HepG2 (cell line): ENCODE results near the gene CRAMP1. TPM values are rescaled to one million over a fixed set of nuclear protein-coding genes. Genes with fewer than 3 reads are reported as not detected.
A peak's percentile ranks its signal among the peaks of the same experiment; 100 is the strongest.

ENCODE experiments used
- GLI4 ChIP-seq: sonication (generic); formaldehyde crosslinking; IDR thresholded peaks from 2 replicates; pipeline ENCODE4 v1.5.1; 2020; ENCODE audit warnings: missing genetic modification reagents, mild to moderate bottlenecking, moderate library complexity, borderline replicate concordance
- KAT7 ChIP-seq: IDR thresholded peaks from 2 replicates; pipeline ENCODE4 v1.6.1; 2018; ENCODE audit warnings: borderline replicate concordance, missing compliant biosample characterization
- MIXL1 ChIP-seq: IDR thresholded peaks from 2 replicates; pipeline ENCODE4 v1.6.1; 2016
- MXD1 ChIP-seq: sonication (generic); formaldehyde crosslinking; IDR thresholded peaks from 2 replicates; pipeline ENCODE4 v1.4.0; 2020; ENCODE audit warnings: mild to moderate bottlenecking, missing genetic modification reagents
- RBM22 ChIP-seq: fragments of 200-400 bp; formaldehyde crosslinking; optimal IDR thresholded peaks from 2 replicates; pipeline ENCODE3; 2017; ENCODE audit warnings: mild to moderate bottlenecking, low read length, moderate library complexity
- YY1 ChIP-seq: IDR thresholded peaks from 2 replicates; pipeline ENCODE4 v1.6.1; 2011; ENCODE audit warnings: low read length, low read depth, moderate library complexity, mild to moderate bottlenecking; ENCODE audit not compliant: insufficient read depth, insufficient replicate concordance
- ZBTB2 ChIP-seq: sonication (generic); formaldehyde crosslinking; IDR thresholded peaks from 2 replicates; pipeline ENCODE4 v1.8.0; 2022; ENCODE audit warnings: low read depth, missing genetic modification reagents
- ZBTB7A ChIP-seq: sonication (generic); formaldehyde crosslinking; IDR thresholded peaks from 2 replicates; pipeline ENCODE4 v1.8.0; 2022; ENCODE audit warnings: mild to moderate bottlenecking, missing genetic modification reagents
- ZGPAT ChIP-seq: IDR thresholded peaks from 2 replicates; pipeline ENCODE4 v1.6.1; 2016; ENCODE audit warnings: mild to moderate bottlenecking
- ZNF260 ChIP-seq: sonication (generic); formaldehyde crosslinking; IDR thresholded peaks from 2 replicates; pipeline ENCODE4 v1.4.0; 2020; ENCODE audit warnings: missing genetic modification reagents, low read depth, mild to moderate bottlenecking, borderline replicate concordance
- ZNF331 ChIP-seq: sonication (generic); formaldehyde crosslinking; IDR thresholded peaks from 2 replicates; pipeline ENCODE4 v1.4.0; 2020; ENCODE audit warnings: missing genetic modification reagents
- ZNF354B ChIP-seq: sonication (generic); formaldehyde crosslinking; IDR thresholded peaks from 2 replicates; pipeline ENCODE4 v1.8.0; 2022; ENCODE audit warnings: mild to moderate bottlenecking, missing genetic modification reagents
- ZNF558 ChIP-seq: sonication (generic); formaldehyde crosslinking; IDR thresholded peaks from 2 replicates; pipeline ENCODE4 v1.9.0; 2022; ENCODE audit warnings: mild to moderate bottlenecking, missing genetic modification reagents, borderline replicate concordance
- ZNF577 ChIP-seq: sonication (generic); formaldehyde crosslinking; IDR thresholded peaks from 2 replicates; pipeline ENCODE4 v1.4.0; 2020; ENCODE audit warnings: mild to moderate bottlenecking, low read depth, missing genetic modification reagents, borderline replicate concordance
- ZNF605 ChIP-seq: sonication (generic); formaldehyde crosslinking; IDR thresholded peaks from 2 replicates; pipeline ENCODE4 v1.8.0; 2022; ENCODE audit warnings: mild to moderate bottlenecking, missing genetic modification reagents
- ZNF639 ChIP-seq: conservative IDR thresholded peaks from 2 replicates; pipeline ENCODE4 v1.6.1; 2018; ENCODE audit warnings: missing genetic modification reagents
- ZSCAN21 ChIP-seq: sonication (generic); formaldehyde crosslinking; IDR thresholded peaks from 2 replicates; pipeline ENCODE4 v1.8.0; 2022; ENCODE audit warnings: mild to moderate bottlenecking, missing genetic modification reagents, moderate library complexity, borderline replicate concordance
- ZSCAN9 ChIP-seq: IDR thresholded peaks from 2 replicates; pipeline ENCODE4 v1.6.1; 2016; ENCODE audit warnings: borderline replicate concordance
- polyA plus RNA-seq, 8 experiments: library from polyadenylated mRNA; depleted of rRNA in 3 of 8; stranded (reverse) in 7 of 8; unstranded in 1 of 8; fragments of >200 nt; fragmentation: Illumina TruSeq in 4 of 8; extraction: Trizol in 4 of 8; gene quantifications; 2 replicates each; pipeline versions ENCODE4 v1.2.1 to v1.2.3, GENCODE V29; 2011 to 2016; ENCODE audit warnings: low read depth in 4 of 8, missing spikeins in 1 of 8, mixed read lengths in 1 of 8; ENCODE audit not compliant: insufficient read depth in 1 of 8
- total RNA-seq, 5 experiments: library from RNA; depleted of rRNA; stranded (reverse); fragments of >200 nt; fragmentation: Illumina TruSeq; extraction: Trizol; gene quantifications; 2 replicates each; pipeline ENCODE4 v1.2.3, GENCODE V29; 2016; ENCODE audit warnings: low read depth in 1 of 5
- TF ChIP-seq, protein P1 (sequence below): sonication (generic); formaldehyde crosslinking; IDR thresholded peaks from 2 replicates; pipeline ENCODE4 v1.4.0; 2020; ENCODE audit warnings: missing genetic modification reagents

The CRAMP1 gene
- total and polyA plus RNA-seq, 2 of the 13 experiments (the other 11 are each of a cell fraction or from before 2014, with no cell fraction given), result 6.8 to 9.7 TPM

- TF ChIP-seq ZNF605 (no peak), ZNF558 (peak; percentile 78; the same call in 1 of the 2 replicates), KAT7 (CRISPR knock-in tag) (peak; percentile 55; the same call in 1 of the 2 replicates), ZNF331 (peak; percentile 72), ZNF260 (CRISPR knock-in tag) (no peak), ZGPAT (0 out of 2 replicates have a peak, but pooled peaks have one; percentile 25), ZSCAN21 (CRISPR knock-in tag) (peak; percentile 78), RBM22 (no peak), MIXL1 (CRISPR knock-in tag) (no peak), YY1 (peak; percentile 83), ZNF354B (CRISPR knock-in tag) (no peak), ZNF577 (CRISPR knock-in tag) (no peak), GLI4 (CRISPR knock-in tag) (no peak), MXD1 (CRISPR knock-in tag) (no peak; the same call in none of the 2 replicates), ZBTB2 (CRISPR knock-in tag) (peak; percentile 74), ZNF639 (peak; percentile 51; the same call in 1 of the 2 replicates), ZSCAN9 (CRISPR knock-in tag) (no peak; the same call in 1 of the 2 replicates), ZBTB7A (0 out of 2 replicates have a peak, but pooled peaks have one; percentile 55)
- TF ChIP-seq, protein P1, sequence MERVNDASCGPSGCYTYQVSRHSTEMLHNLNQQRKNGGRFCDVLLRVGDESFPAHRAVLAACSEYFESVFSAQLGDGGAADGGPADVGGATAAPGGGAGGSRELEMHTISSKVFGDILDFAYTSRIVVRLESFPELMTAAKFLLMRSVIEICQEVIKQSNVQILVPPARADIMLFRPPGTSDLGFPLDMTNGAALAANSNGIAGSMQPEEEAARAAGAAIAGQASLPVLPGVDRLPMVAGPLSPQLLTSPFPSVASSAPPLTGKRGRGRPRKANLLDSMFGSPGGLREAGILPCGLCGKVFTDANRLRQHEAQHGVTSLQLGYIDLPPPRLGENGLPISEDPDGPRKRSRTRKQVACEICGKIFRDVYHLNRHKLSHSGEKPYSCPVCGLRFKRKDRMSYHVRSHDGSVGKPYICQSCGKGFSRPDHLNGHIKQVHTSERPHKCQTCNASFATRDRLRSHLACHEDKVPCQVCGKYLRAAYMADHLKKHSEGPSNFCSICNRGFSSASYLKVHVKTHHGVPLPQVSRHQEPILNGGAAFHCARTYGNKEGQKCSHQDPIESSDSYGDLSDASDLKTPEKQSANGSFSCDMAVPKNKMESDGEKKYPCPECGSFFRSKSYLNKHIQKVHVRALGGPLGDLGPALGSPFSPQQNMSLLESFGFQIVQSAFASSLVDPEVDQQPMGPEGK (CRISPR knock-in tag), result no peak; the same call in 1 of the 2 replicates
Observed at GRCh38 chr16:1705688-1706385, 93.7 kb downstream of the CRAMP1 start, which contains the start of gene MAPK8IP3 (continued).
